Mesendoderm (in vitro differentiated cells): ENCODE data around the gene PEX1.
A peak's percentile ranks its signal among the peaks of the same experiment; 100 is the strongest.
"Not testable (repeated sequence)": the region's sequence is repeated elsewhere in the genome, so short reads cannot be mapped to it uniquely, and the experiment has no call there.

Experiments used
- DNase-seq: peaks from one replicate; pipeline ENCODE4 v3.0.0; 2013
- H2AK5ac ChIP-seq: 2 replicates; pipeline ENCODE4 v1.6.1; 2013; ENCODE audit warnings: low read length, inconsistent platforms
- H2BK120ac ChIP-seq: 2 replicates; pipeline ENCODE4 v1.6.1; 2013; ENCODE audit warnings: low read depth, mild to moderate bottlenecking, low read length, moderate library complexity, mixed read lengths
- H2BK15ac ChIP-seq: replicated peaks from 2 replicates; pipeline ENCODE4 v1.6.1; 2013; ENCODE audit warnings: low read depth, mild to moderate bottlenecking, moderate library complexity
- H2BK5ac ChIP-seq: 2 replicates; pipeline ENCODE4 v1.6.1; 2013; ENCODE audit warnings: low read length, inconsistent platforms
- H3K18ac ChIP-seq: 2 replicates; pipeline ENCODE4 v1.6.1; 2013; ENCODE audit warnings: mild to moderate bottlenecking, low read length, mixed read lengths
- H3K23ac ChIP-seq: one replicate; pipeline ENCODE4 v1.6.1; 2013; ENCODE audit warnings: low read length
- H3K27ac ChIP-seq: 2 replicates; pipeline ENCODE4 v1.5.1; 2013; ENCODE audit warnings: low read depth, mild to moderate bottlenecking, inconsistent platforms, low read length, moderate library complexity
- H3K27me3 ChIP-seq: 2 replicates; pipeline ENCODE4 v1.6.1; 2013; ENCODE audit warnings: low read length, control low read depth, mild to moderate bottlenecking, inconsistent platforms; ENCODE audit not compliant: insufficient read depth, poor library complexity
- H3K36me3 ChIP-seq: 2 replicates; pipeline ENCODE4 v1.6.1; 2013; ENCODE audit warnings: low read length, inconsistent platforms; ENCODE audit not compliant: control insufficient read depth, insufficient read depth
- H3K4ac ChIP-seq: one replicate; pipeline ENCODE4 v1.6.1; 2013; ENCODE audit warnings: low read depth, mild to moderate bottlenecking, low read length, moderate library complexity
- H3K4me1 ChIP-seq: 2 replicates; pipeline ENCODE4 v1.6.1; 2013; ENCODE audit warnings: low read depth, low read length, inconsistent platforms; ENCODE audit not compliant: control insufficient read depth
- H3K4me2 ChIP-seq: 2 replicates; pipeline ENCODE4 v1.6.1; 2013; ENCODE audit warnings: low read length
- H3K4me3 ChIP-seq: 2 replicates; pipeline ENCODE4 v1.5.1; 2013; ENCODE audit warnings: mild to moderate bottlenecking, low read length
- H3K56ac ChIP-seq: one replicate; pipeline ENCODE4 v1.6.1; 2013; ENCODE audit warnings: low read length
- H3K79me1 ChIP-seq: 2 replicates; pipeline ENCODE4 v1.6.1; 2013; ENCODE audit warnings: low read length, inconsistent platforms
- H3K79me2 ChIP-seq: 2 replicates; pipeline ENCODE4 v1.6.1; 2013; ENCODE audit warnings: mild to moderate bottlenecking, low read length; ENCODE audit not compliant: control insufficient read depth, insufficient read depth
- H3K9ac ChIP-seq: 2 replicates; pipeline ENCODE4 v1.6.1; 2013; ENCODE audit warnings: low read length, inconsistent platforms
- H4K5ac ChIP-seq: one replicate; pipeline ENCODE4 v1.6.1; 2013; ENCODE audit warnings: low read length
- H4K8ac ChIP-seq: one replicate; pipeline ENCODE4 v1.6.1; 2013; ENCODE audit warnings: low read depth, mild to moderate bottlenecking, control low read depth, low read length, moderate library complexity
- whole genome bisulfite sequencing: extraction: QIAGEN DNeasy Blood & Tissue Kit; methylation state at CpG from one replicate; pipeline ENCODE4 v1.1.7; 2013; ENCODE audit warnings: low lambda C conversion rate, missing lambda C conversion rate; ENCODE audit not compliant: insufficient coverage; ENCODE audit errors: extremely low coverage; 5-methylcytosine and 5-hydroxymethylcytosine counted together

PEX1 gene

DNA sequence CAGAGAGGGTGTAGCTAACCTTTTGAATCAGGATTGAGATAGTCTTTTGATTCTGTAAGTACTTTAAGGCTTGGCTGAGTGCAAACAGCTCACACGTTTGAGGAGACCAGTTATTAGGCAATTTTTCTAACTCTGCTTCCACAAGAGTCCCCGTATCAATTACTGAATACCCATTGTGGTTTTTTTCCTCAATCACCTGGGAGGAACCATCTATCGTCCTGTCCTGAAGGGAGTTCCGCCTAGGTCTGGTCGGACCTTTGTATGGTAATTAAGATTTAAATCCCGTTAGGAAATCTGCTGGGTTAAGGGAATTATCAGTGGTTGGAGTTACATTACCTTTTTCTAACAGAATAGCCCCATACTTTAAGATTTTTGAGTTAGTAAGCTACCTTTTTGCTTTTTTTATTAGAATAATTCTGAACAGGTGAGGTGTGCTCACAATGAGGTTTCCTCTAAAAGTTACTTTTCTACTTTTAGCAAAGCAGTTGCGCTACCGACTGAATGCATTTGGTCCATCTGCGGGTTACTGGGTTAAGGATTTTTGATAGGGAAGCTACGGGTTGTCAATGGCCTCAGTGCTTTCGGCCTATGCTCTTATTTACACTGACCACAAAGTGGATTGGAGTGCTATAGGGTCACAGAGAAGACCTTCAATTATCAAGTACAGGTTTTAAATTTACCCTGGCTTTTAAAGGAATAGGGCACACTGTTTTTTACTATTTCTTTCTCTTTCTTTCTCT is 52.3 kb downstream of the PEX1 start:
- not testable (repeated sequence) for H3K79me2 ChIP-seq, H3K79me1 ChIP-seq, H2BK5ac ChIP-seq, H3K4me2 ChIP-seq, H3K18ac ChIP-seq, H3K4me1 ChIP-seq, DNase-seq, H4K5ac ChIP-seq, H3K56ac ChIP-seq, H2AK5ac ChIP-seq, H3K4ac ChIP-seq, H3K9ac ChIP-seq, H3K36me3 ChIP-seq, H3K27ac ChIP-seq, H3K23ac ChIP-seq, H2BK120ac ChIP-seq, H3K27me3 ChIP-seq, H3K4me3 ChIP-seq, H2BK15ac ChIP-seq, H4K8ac ChIP-seq
- WGBS: no CpG with 5 or more reads among the region's 11 CpGs

DNA sequence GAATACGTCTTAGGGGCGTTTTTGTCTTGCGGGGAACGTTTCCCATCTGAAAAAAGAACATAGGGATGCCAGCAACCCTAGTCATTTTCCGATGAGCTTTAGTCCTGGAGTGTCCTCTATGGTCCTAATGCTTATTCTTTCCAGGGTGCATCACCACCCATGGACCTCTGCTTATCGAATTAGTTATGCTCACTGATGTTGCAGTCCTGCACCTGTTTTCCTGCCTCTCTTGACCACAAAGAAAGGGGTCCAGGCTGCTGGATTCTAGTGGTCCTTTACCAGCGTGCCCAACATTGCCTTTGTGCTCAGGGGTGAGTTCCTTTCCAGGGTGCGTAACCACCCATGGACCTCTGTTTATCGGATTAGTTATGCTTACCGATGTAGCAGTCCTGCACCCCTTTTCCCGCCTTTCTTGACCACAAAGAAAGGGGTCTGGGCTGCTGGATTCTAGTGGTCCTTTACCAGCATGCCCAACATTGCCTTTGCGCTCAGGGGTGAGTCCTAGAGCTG is 53.0 kb downstream of the PEX1 start:
- not testable (repeated sequence) for H3K56ac ChIP-seq, H3K4me3 ChIP-seq, DNase-seq, H3K23ac ChIP-seq, H3K4me2 ChIP-seq, H4K8ac ChIP-seq, H3K9ac ChIP-seq, H4K5ac ChIP-seq, H3K4ac ChIP-seq, H3K4me1 ChIP-seq, H3K79me2 ChIP-seq, H2BK5ac ChIP-seq, H3K79me1 ChIP-seq, H3K27ac ChIP-seq, H3K27me3 ChIP-seq, H3K18ac ChIP-seq, H2AK5ac ChIP-seq, H2BK15ac ChIP-seq, H3K36me3 ChIP-seq
- H2BK120ac ChIP-seq: peak overlapping the region; percentile 47
- WGBS: no CpG with 5 or more reads among the region's 12 CpGs

DNA sequence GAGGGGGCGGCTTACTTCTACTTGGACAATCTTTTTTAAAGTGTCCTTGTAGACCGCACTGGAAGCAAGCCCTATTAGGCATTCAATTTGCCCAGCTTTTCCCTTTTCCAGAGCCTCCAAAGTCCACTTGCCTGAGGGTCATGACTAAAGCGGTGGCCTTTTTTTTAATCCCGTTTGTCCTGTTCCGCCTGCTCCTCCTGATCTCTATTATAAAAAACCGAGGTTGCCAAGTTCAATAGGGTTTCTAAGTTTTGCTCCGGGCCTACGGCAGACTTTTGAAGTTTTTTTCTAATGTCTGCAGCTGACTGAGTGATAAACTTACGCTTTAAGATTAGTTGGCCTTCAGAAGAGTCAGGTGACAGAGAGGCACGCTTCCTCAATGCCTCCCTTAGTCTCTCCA is 54.3 kb downstream of the PEX1 start:
- not testable (repeated sequence) for H3K4ac ChIP-seq, H2AK5ac ChIP-seq, H3K4me2 ChIP-seq, H3K27me3 ChIP-seq, H3K4me1 ChIP-seq, H4K8ac ChIP-seq, H3K79me2 ChIP-seq, H3K23ac ChIP-seq, H3K9ac ChIP-seq, H3K56ac ChIP-seq, H4K5ac ChIP-seq, H2BK15ac ChIP-seq, DNase-seq, H3K4me3 ChIP-seq, H3K18ac ChIP-seq, H3K79me1 ChIP-seq, H2BK120ac ChIP-seq, H2BK5ac ChIP-seq, H3K27ac ChIP-seq, H3K36me3 ChIP-seq
- WGBS: no CpG with 5 or more reads among the region's 10 CpGs

DNA sequence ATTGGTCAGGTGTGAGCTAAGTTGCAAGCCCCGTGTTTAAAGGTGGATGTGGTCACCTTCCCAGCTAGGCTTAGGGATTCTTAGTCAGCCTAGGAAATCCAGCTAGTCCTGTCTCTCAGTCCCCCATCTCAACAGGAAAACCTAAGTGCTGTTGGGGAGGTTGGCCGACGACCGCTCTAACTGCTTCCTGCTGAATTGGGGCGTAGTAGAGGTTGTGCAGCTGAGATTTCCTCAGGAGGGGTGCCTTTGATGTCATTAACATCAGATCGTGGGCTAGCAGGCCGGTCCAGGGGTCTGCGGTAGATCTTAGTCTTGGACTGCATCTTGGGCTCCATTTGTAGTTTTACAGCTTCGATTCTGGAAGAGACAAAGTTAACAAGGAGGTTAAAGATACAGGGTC is 59.7 kb downstream of the PEX1 start:
- not testable (repeated sequence) for H3K4me1 ChIP-seq, H4K5ac ChIP-seq, H3K23ac ChIP-seq, H3K79me2 ChIP-seq, H3K18ac ChIP-seq, H2BK5ac ChIP-seq, H3K79me1 ChIP-seq, H2BK15ac ChIP-seq, H4K8ac ChIP-seq, H3K27me3 ChIP-seq, H3K27ac ChIP-seq, H3K36me3 ChIP-seq, H3K4me3 ChIP-seq, H3K9ac ChIP-seq, H2BK120ac ChIP-seq, H3K4ac ChIP-seq, H3K4me2 ChIP-seq, DNase-seq, H3K56ac ChIP-seq, H2AK5ac ChIP-seq
- no CpG with 5 or more reads among the region's 9 CpGs for WGBS

DNA sequence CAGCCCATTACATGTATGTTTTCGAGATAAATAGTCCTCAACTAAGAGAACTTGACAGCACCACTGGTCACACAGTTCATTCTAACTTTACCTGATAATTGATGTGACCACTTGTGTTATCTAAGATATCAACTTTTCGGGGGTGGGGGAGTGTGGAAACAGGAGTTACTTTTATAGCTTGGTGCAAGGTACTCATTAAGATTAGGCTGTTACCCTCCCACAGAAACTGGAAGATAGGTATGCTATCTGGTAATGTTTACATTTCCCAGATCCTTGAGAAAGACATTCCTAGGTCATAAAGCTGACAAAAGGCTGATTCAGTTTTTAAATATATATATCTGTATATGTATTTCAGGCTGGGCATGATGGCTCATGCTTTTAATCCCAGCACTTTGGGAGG is 61.6 kb downstream of the PEX1 start:
- no peak overlapping the region for H3K23ac ChIP-seq
- no CpG with 5 or more reads among the region's 2 CpGs for WGBS
- no peak overlapping the region for H3K4me3 ChIP-seq
- no peak overlapping the region for H2AK5ac ChIP-seq
- H4K8ac ChIP-seq: no peak overlapping the region
- H3K79me1 ChIP-seq: no peaks in the 10 kb centered on the region
- no peak overlapping the region for H3K4ac ChIP-seq
- H3K79me2 ChIP-seq: no peaks in the 10 kb centered on the region
- no peak overlapping the region for H2BK5ac ChIP-seq
- no peak overlapping the region for H3K56ac ChIP-seq
- H4K5ac ChIP-seq: no peak overlapping the region
- no peak overlapping the region for H3K9ac ChIP-seq
- no peak overlapping the region for H3K18ac ChIP-seq
- no peak overlapping the region for H3K4me2 ChIP-seq
- no peak overlapping the region for H3K27ac ChIP-seq
- H3K4me1 ChIP-seq: no peaks in the 10 kb centered on the region
- no peak overlapping the region for H2BK15ac ChIP-seq
- no peak for DNase-seq
- H3K27me3 ChIP-seq: no peaks in the 10 kb centered on the region
- no peaks in the 10 kb centered on the region for H3K36me3 ChIP-seq
- no peak overlapping the region for H2BK120ac ChIP-seq

DNA sequence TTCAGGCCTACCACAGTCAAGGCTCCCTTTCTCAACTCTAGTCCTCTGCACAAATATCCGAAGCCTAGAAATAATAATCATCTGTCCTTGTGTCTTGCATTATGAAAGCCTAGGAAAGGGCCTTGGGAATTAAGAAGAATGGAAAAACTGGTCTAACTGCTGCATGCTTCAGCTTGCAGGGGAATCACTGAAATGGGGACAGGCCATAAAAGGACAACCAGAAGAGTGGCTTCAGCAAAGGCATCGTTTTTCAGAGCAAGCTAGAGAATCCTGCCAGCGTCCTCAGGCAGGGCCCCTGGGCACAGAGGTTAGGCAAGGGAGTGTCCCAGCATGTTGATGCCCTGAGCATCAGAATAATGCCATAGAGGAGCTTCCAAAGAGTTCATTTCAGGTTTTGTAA is 63.8 kb downstream of the PEX1 start:
- Histone ChIP-seq H3K56ac (no peak overlapping the region), H4K5ac (no peak overlapping the region), H3K36me3 (no peaks in the 10 kb centered on the region), H3K79me1 (no peaks in the 10 kb centered on the region), H3K4ac (no peak overlapping the region), H3K4me2 (no peak overlapping the region), H2AK5ac (no peak overlapping the region), H3K4me3 (no peak overlapping the region), H3K27me3 (no peaks in the 10 kb centered on the region), H3K27ac (no peak overlapping the region), H3K9ac (no peak overlapping the region), H3K23ac (no peak overlapping the region), H2BK120ac (no peak overlapping the region), H4K8ac (no peak overlapping the region), H3K4me1 (no peaks in the 10 kb centered on the region), H3K79me2 (no peaks in the 10 kb centered on the region), H2BK15ac (no peak overlapping the region), H3K18ac (no peak overlapping the region), H2BK5ac (no peak overlapping the region)
- no peak for DNase-seq
- no CpG with 5 or more reads among the region's 3 CpGs for WGBS
